Caco-2 (cell line): ENCODE data around the gene RAB10. TPM values are rescaled to one million over a fixed set of nuclear protein-coding genes. Genes with fewer than 3 reads are reported as not detected.

Source experiments
- BruUV-seq: library from RNA; stranded (reverse); fragments of 400-500 nt; replicated peaks from 2 replicates; lab custom pipeline; 2021; lab: Mats Ljungman, UMichigan
- CTCF ChIA-PET: fragments of 300-600 bp; sonication (Branson Sonifier 250); formaldehyde crosslinking; loops from one replicate; lab custom pipeline; 2022; ENCODE audit warnings: antibody characterized with exemption; lab: Charles Lee
- POLR2A ChIA-PET: fragments of 300-600 bp; sonication (Branson Sonifier 250); formaldehyde crosslinking; loops from one replicate; lab custom pipeline; 2022; ENCODE audit warnings: antibody characterized with exemption; lab: Charles Lee
- DNase-seq, 2 experiments: peaks; one replicate each; pipeline versions ENCODE4 v3.0.0 to v3.0.0-alpha.2; 2020 to 2022
- H3K27me3 ChIP-seq: replicated peaks from 2 replicates; pipeline ENCODE4 v1.6.0; 2011; ENCODE audit warnings: low read length; ENCODE audit not compliant: control insufficient read depth, insufficient read depth
- H3K36me3 ChIP-seq: 2 replicates; pipeline ENCODE4 v1.5.1; 2011; ENCODE audit warnings: low read length; ENCODE audit not compliant: control insufficient read depth, insufficient read depth
- H3K4me1 ChIP-seq: fragments of 250-450 bp; sonication (Bioruptor Pico); 2 replicates; pipeline ENCODE4 v1.5.1; 2020; ENCODE audit warnings: mild to moderate bottlenecking
- H3K4me3 ChIP-seq: 2 replicates; pipeline ENCODE4 v1.5.1; 2011; ENCODE audit warnings: low read depth, mild to moderate bottlenecking, control low read depth, low read length
- H3K9me3 ChIP-seq: fragments of 250-450 bp; sonication (Bioruptor Pico); 2 replicates; pipeline ENCODE4 v1.5.1; 2020; ENCODE audit warnings: mild to moderate bottlenecking, moderate library complexity
- H3K27ac Mint-ChIP-seq: one replicate; pipeline ENCODE4 v1.8.0; 2022; ENCODE audit warnings: mixed read lengths; ENCODE audit not compliant: unreplicated experiment
- H3K27me3 Mint-ChIP-seq: one replicate; pipeline ENCODE4 v1.8.0; 2022; ENCODE audit warnings: mixed read lengths; ENCODE audit not compliant: insufficient read depth, unreplicated experiment
- H3K36me3 Mint-ChIP-seq: one replicate; pipeline ENCODE4 v1.8.0; 2022; ENCODE audit warnings: mild to moderate bottlenecking, mixed read lengths; ENCODE audit not compliant: insufficient read depth, unreplicated experiment
- H3K4me1 Mint-ChIP-seq: one replicate; pipeline ENCODE4 v1.8.0; 2022; ENCODE audit warnings: low read depth, mixed read lengths; ENCODE audit not compliant: unreplicated experiment
- H3K4me3 Mint-ChIP-seq: one replicate; pipeline ENCODE4 v1.8.0; 2022; ENCODE audit warnings: mild to moderate bottlenecking, moderate library complexity, mixed read lengths; ENCODE audit not compliant: unreplicated experiment
- H3K9me3 Mint-ChIP-seq: one replicate; pipeline ENCODE4 v1.8.0; 2022; ENCODE audit warnings: mixed read lengths; ENCODE audit not compliant: unreplicated experiment
- intact Hi-C: fragments of 100-400 bp; cut with micrococcal nuclease; formaldehyde crosslinking; loops from one replicate; pipeline ENCODE4 v1.10.0; 2022; ENCODE audit not compliant: unreplicated experiment
- total RNA-seq: library from RNA; stranded (reverse); gene quantifications from 2 replicates; pipeline ENCODE4 v1.2.3, GENCODE V29; 2022
- TF ChIP-seq, protein P1 (sequence below), 2 experiments: fragments of 200-600 bp in 1 of 2; IDR thresholded peaks; 1 replicate in 1 of 2; 2 replicates in 1 of 2; pipeline versions ENCODE4 v1.5.1 to v1.8.0; 2011 to 2022; ENCODE audit warnings: antibody characterized with exemption in 1 of 2, control low read depth in 1 of 2, inconsistent platforms in 1 of 2, low read depth in 1 of 2, low read length in 1 of 2, mild to moderate bottlenecking in 1 of 2, moderate library complexity in 1 of 2; ENCODE audit not compliant: insufficient read depth in 1 of 2, severe bottlenecking in 1 of 2, unreplicated experiment in 1 of 2

RAB10 gene
- total RNA-seq, 1 experiment from 2014 or later, result 213 TPM

DNA sequence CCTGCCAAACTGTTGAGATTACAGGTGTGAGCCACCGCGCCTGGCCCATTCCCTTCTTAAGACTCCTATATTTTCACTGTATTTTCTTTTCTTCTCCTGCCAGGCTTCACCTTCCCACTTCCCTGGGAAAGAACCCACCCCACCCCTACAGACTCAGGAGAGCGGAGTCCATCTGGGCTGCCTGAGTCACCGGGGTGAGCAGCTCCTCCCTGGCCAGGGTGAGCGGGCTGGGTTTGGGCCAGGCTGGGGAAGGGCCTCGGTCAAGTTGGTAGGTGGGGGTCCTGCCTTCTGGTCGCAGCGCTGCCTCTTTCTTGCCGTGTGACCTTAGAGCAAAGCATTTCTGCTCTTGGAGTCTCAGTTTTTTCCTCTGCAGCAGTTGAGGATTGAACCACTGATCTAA lies 136.9 kb downstream of the RAB10 start:
- BruUV-seq, result no TSS peak
- H3K36me3 ChIP-seq, result no peaks in the 10 kb centered on the region
- peak in 1 of 2 experiments; percentile 36 for DNase-seq
- Mint-ChIP-seq H3K36me3 (peaks cover 5% of the 10 kb centered on the region), H3K9me3 (no peaks in the 10 kb centered on the region), H3K27me3 (peaks cover 4% of the 10 kb centered on the region), H3K4me3 (peak overlapping the region; percentile 83), H3K27ac (no peak overlapping the region), H3K4me1 (peaks cover 15% of the 10 kb centered on the region)
- ChIA-PET CTCF (interaction anchor here (0.6 to 0.7 kb wide), 2 partner anchors 212 to 383 kb away, joined by 3 to 5 read pairs; no protein-coding TSS in a partner anchor), POLR2A (no interaction called here)
- H3K4me1 ChIP-seq, result no peaks in the 10 kb centered on the region
- TF ChIP-seq, protein P1, sequence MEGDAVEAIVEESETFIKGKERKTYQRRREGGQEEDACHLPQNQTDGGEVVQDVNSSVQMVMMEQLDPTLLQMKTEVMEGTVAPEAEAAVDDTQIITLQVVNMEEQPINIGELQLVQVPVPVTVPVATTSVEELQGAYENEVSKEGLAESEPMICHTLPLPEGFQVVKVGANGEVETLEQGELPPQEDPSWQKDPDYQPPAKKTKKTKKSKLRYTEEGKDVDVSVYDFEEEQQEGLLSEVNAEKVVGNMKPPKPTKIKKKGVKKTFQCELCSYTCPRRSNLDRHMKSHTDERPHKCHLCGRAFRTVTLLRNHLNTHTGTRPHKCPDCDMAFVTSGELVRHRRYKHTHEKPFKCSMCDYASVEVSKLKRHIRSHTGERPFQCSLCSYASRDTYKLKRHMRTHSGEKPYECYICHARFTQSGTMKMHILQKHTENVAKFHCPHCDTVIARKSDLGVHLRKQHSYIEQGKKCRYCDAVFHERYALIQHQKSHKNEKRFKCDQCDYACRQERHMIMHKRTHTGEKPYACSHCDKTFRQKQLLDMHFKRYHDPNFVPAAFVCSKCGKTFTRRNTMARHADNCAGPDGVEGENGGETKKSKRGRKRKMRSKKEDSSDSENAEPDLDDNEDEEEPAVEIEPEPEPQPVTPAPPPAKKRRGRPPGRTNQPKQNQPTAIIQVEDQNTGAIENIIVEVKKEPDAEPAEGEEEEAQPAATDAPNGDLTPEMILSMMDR (IDR thresholded peaks at IDR 0.05; ENCODE audit: insufficient read depth in 1 of 2, low read depth in 1 of 2, low read length in 1 of 2, severe bottlenecking in 1 of 2, unreplicated experiment in 1 of 2), result no peak
- H3K4me3 ChIP-seq, result no peak overlapping the region
- H3K9me3 ChIP-seq, result no peaks in the 10 kb centered on the region
- no peaks in the 10 kb centered on the region for H3K27me3 ChIP-seq
- intact Hi-C loops, result no loop called here

DNA sequence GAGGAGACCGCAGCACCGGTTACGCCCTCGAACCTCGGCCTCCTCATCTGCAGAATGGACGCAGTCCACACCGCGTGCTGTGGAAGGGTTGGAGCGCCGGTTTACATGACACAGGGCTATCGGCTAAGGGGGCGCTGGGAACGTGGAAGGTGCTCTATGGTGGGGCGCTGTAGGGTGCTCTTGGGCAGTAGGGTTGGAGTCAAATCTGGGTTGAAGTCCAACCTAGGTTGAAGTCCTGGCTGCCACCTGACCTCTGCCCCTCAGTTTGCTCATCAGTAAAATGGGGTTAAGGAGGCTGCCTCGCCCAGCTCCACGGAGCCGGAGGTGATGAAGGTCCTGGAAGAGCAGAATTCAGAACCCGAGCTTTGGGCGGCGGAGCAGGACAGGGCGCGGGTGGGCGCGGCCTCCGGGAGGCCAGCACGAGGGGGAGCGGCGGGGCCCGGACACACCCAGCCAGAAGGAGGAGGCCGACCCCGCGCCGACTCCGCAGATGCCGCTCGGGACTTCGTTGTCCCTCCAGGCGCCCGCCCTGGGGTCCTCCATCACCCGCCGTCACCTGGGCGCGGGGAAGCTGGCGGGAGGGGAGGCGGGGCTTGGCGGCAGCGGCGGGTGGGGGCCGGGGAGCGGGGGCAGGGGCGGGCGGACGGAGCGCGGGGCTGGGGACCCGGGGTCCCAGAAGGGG lies 138.4 kb downstream of the RAB10 start:
- H3K27me3 ChIP-seq, result no peaks in the 10 kb centered on the region
- H3K4me1 ChIP-seq, result no peaks in the 10 kb centered on the region
- Mint-ChIP-seq H3K4me1 (peaks cover 15% of the 10 kb centered on the region), H3K9me3 (no peaks in the 10 kb centered on the region), H3K36me3 (peaks cover 5% of the 10 kb centered on the region), H3K27me3 (peaks cover 4% of the 10 kb centered on the region), H3K27ac (no peak overlapping the region), H3K4me3 (peak overlapping the region; percentile 83)
- no peaks in the 10 kb centered on the region for H3K9me3 ChIP-seq
- no peaks in the 10 kb centered on the region for H3K36me3 ChIP-seq
- peak overlapping the region; percentile 84 for H3K4me3 ChIP-seq
- CTCF ChIA-PET, result interaction anchor here (1.0 kb wide), 1 partner anchor 13 kb away, joined by 3 read pairs; no protein-coding TSS in a partner anchor
- peak; percentile 53 to 54 for DNase-seq
- BruUV-seq, result no TSS peak
- TF ChIP-seq, protein P1 (IDR thresholded peaks at IDR 0.05; ENCODE audit: insufficient read depth in 1 of 2, low read depth in 1 of 2, low read length in 1 of 2, severe bottlenecking in 1 of 2, unreplicated experiment in 1 of 2), result no peak
- intact Hi-C loops, result no loop called here
- POLR2A ChIA-PET, result no interaction called here

DNA sequence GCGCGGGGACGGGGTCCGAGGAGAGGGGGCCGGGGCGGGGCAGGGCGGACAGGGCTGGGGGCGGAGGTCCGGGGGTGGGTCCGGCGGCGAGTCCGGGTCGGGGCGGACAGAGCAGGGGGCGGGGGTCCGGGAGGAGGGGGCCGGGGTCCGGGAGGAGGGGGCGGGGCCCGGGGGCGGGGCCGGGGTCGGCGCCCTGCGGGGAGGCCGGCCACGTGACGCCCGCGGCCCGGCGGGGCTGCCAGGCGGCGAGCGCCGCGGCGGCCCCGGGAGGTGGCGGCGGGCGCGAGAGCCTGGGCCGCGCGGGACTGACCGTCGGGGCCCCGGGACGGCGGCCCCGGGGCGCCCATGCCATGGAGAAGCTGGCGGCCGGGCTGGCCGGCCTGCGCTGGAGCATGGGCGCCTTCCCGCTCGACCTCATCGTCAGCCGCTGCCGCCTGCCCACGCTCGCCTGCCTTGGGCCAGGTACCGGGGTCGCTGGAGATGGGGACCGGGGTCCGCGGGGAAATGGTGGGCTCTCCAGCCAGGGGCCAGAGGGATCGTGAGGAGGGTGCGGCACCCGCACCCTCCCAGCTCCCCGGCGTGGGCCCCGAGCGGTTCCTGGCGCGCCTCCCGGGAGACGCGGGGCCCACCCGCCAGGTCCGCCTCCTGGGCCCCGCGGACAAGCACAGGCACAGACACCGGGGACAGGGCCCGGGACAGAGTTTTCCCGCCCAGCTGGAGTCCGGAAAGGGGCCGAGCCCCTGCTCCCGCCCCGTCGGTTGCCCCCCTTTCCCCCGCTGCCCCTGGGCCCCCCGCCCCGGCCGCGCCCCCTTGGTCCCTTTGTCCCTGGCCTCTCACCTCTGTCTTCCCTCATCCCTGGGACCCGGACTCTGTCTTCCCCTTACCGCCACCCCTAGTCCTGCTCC lies 139.2 kb downstream of the RAB10 start, which contains the start of gene GAREM2:
Gene GAREM2, plus strand, starts transcription at position 218 of the 905 bp plus-strand sequence. Its CDS starts 133 bp downstream, at position 351.
- Histone ChIP-seq H3K4me3 (peak within 1 kb of the TSS; percentile 84), H3K36me3 (peaks cover 2% of the 10 kb centered on the region; the same call in 1 of the 2 replicates), H3K27me3 (no peaks in the 10 kb centered on the region), H3K4me1 (no peaks in the 10 kb centered on the region), H3K9me3 (no peaks in the 10 kb centered on the region)
- TF ChIP-seq, protein P1 (IDR thresholded peaks at IDR 0.05; ENCODE audit: insufficient read depth in 1 of 2, low read depth in 1 of 2, low read length in 1 of 2, severe bottlenecking in 1 of 2, unreplicated experiment in 1 of 2), result no peak
- H3K9me3 Mint-ChIP-seq, result no peaks in the 10 kb centered on the region
- POLR2A ChIA-PET, result interaction anchor here (0.6 kb wide), 1 partner anchor 260 kb away, joined by 3 read pairs; no protein-coding TSS in a partner anchor
- intact Hi-C loops, result no loop called here
- H3K4me3 Mint-ChIP-seq, result peak within 1 kb of the TSS; percentile 83
- BruUV-seq, result no TSS peak
- DNase-seq, result peak; percentile 37 to 38
- H3K36me3 Mint-ChIP-seq, result peaks cover 5% of the 10 kb centered on the region
- H3K27ac Mint-ChIP-seq, result peak within 1 kb of the TSS; percentile 75
- peaks cover 15% of the 10 kb centered on the region for H3K4me1 Mint-ChIP-seq
- H3K27me3 Mint-ChIP-seq, result peaks cover 4% of the 10 kb centered on the region
- CTCF ChIA-PET, result no interaction called here
